IMR-90 (cell line): ENCODE data around the gene MAP2K5. TPM values are rescaled to one million over a fixed set of nuclear protein-coding genes. Genes with fewer than 3 reads are reported as not detected.
"Not testable (repeated sequence)": the region's sequence is repeated elsewhere in the genome, so short reads cannot be mapped to it uniquely, and the experiment has no call there.

Source experiments
- ATAC-seq: fragments of 200-7000 bp; cut with Tn5 transposase; 2 replicates; pipeline ENCODE4 v1.9.1; 2020; ENCODE audit warnings: low read depth, mild to moderate bottlenecking, moderate library complexity
- BruUV-seq: library from RNA; stranded (reverse); fragments of 400-500 nt; replicated peaks from 2 replicates; lab custom pipeline; 2021; lab: Mats Ljungman, UMichigan
- CTCF ChIA-PET: fragments of 300-600 bp; formaldehyde crosslinking; extraction: SDS; loops from one replicate; lab custom pipeline; 2021; ENCODE audit warnings: antibody characterized with exemption; lab: Yijun Ruan, JAX
- POLR2A ChIA-PET: fragments of 300-600 bp; sonication (Branson Sonifier 250); formaldehyde crosslinking; loops from one replicate; lab custom pipeline; 2022; ENCODE audit warnings: antibody characterized with exemption; ENCODE audit not compliant: unreplicated experiment; lab: Charles Lee
- DNase-seq: peaks from one replicate; pipeline ENCODE4 v3.0.0; 2013
- H2AFZ ChIP-seq: replicated peaks from 2 replicates; pipeline ENCODE3; 2013; ENCODE audit warnings: low read length, mild to moderate bottlenecking; ENCODE audit not compliant: poor library complexity
- H2AK5ac ChIP-seq: 2 replicates; pipeline ENCODE4 v1.6.1; 2013; ENCODE audit warnings: low read depth, low read length, inconsistent platforms
- H2AK9ac ChIP-seq: replicated peaks from 2 replicates; pipeline ENCODE3; 2013; ENCODE audit warnings: mild to moderate bottlenecking, low read depth, low read length, moderate library complexity; ENCODE audit not compliant: poor library complexity
- H2BK120ac ChIP-seq: 2 replicates; pipeline ENCODE4 v1.6.1; 2013; ENCODE audit warnings: low read depth, low read length, inconsistent platforms
- H2BK15ac ChIP-seq: 3 replicates; pipeline ENCODE4 v1.6.1; 2013; ENCODE audit warnings: low read depth, low read length, inconsistent platforms
- H2BK20ac ChIP-seq: 2 replicates; pipeline ENCODE4 v1.6.1; 2013; ENCODE audit warnings: low read depth, mild to moderate bottlenecking, inconsistent platforms, low read length, moderate library complexity
- H2BK5ac ChIP-seq: 2 replicates; pipeline ENCODE4 v1.6.1; 2013; ENCODE audit warnings: mild to moderate bottlenecking, low read depth, low read length, inconsistent platforms; ENCODE audit not compliant: poor library complexity, severe bottlenecking
- H3K14ac ChIP-seq: replicated peaks from 2 replicates; pipeline ENCODE4 v1.6.1; 2013; ENCODE audit warnings: low read depth, low read length, inconsistent platforms
- H3K18ac ChIP-seq: 2 replicates; pipeline ENCODE4 v1.6.1; 2013; ENCODE audit warnings: low read depth, low read length, control low read depth
- H3K23ac ChIP-seq: 2 replicates; pipeline ENCODE4 v1.6.1; 2013; ENCODE audit warnings: low read depth, low read length, inconsistent platforms
- H3K27ac ChIP-seq: 2 replicates; pipeline ENCODE4 v1.5.1; 2013; ENCODE audit warnings: mild to moderate bottlenecking, control low read depth, low read length; ENCODE audit not compliant: insufficient read depth
- H3K27me3 ChIP-seq: 2 replicates; pipeline ENCODE4 v1.6.1; 2013; ENCODE audit warnings: low read length; ENCODE audit not compliant: control insufficient read depth, insufficient read depth
- H3K36me3 ChIP-seq: 2 replicates; pipeline ENCODE4 v1.6.1; 2013; ENCODE audit warnings: low read length, mixed read lengths; ENCODE audit not compliant: control insufficient read depth, insufficient read depth
- H3K4ac ChIP-seq: 2 replicates; pipeline ENCODE4 v1.6.1; 2013; ENCODE audit warnings: low read depth, low read length, inconsistent platforms
- H3K4me1 ChIP-seq: 2 replicates; pipeline ENCODE4 v1.6.1; 2013; ENCODE audit warnings: low read length, mixed read lengths; ENCODE audit not compliant: control insufficient read depth, insufficient read depth
- H3K4me2 ChIP-seq: 2 replicates; pipeline ENCODE4 v1.6.1; 2013; ENCODE audit warnings: low read depth, mild to moderate bottlenecking, control low read depth, low read length, moderate library complexity
- H3K4me3 ChIP-seq: 2 replicates; pipeline ENCODE4 v1.5.1; 2013; ENCODE audit warnings: low read depth, mild to moderate bottlenecking, control low read depth, low read length, moderate library complexity; ENCODE audit not compliant: insufficient read depth
- H3K56ac ChIP-seq: 2 replicates; pipeline ENCODE4 v1.6.1; 2013; ENCODE audit warnings: low read length, inconsistent platforms; ENCODE audit not compliant: insufficient read depth; ENCODE audit errors: extremely low read depth
- H3K79me1 ChIP-seq, 2 experiments: 2 replicates each; pipeline ENCODE4 v1.6.1; 2013; ENCODE audit warnings: low read length in 2 of 2, inconsistent platforms in 1 of 2, low read depth in 1 of 2
- H3K9ac ChIP-seq: 2 replicates; pipeline ENCODE4 v1.6.1; 2013; ENCODE audit warnings: low read depth, low read length, control low read depth
- H3K9me1 ChIP-seq: 2 replicates; pipeline ENCODE4 v1.6.1; 2013; ENCODE audit warnings: low read length, inconsistent platforms; ENCODE audit not compliant: insufficient read depth
- H3K9me3 ChIP-seq: 2 replicates; pipeline ENCODE4 v1.6.1; 2013; ENCODE audit warnings: low read length; ENCODE audit not compliant: control insufficient read depth, insufficient read depth
- H4K20me1 ChIP-seq: 2 replicates; pipeline ENCODE4 v1.6.1; 2013; ENCODE audit warnings: low read length, inconsistent platforms; ENCODE audit not compliant: insufficient read depth
- H4K5ac ChIP-seq: 2 replicates; pipeline ENCODE4 v1.6.1; 2013; ENCODE audit warnings: mild to moderate bottlenecking, low read depth, low read length, control low read depth
- H4K8ac ChIP-seq, 2 experiments: 2 replicates each; pipeline ENCODE4 v1.6.1; 2013; ENCODE audit warnings: low read depth in 2 of 2, low read length in 2 of 2, control low read depth in 1 of 2, inconsistent platforms in 1 of 2
- H4K91ac ChIP-seq: 2 replicates; pipeline ENCODE4 v1.6.1; 2013; ENCODE audit warnings: low read depth, low read length, inconsistent platforms; ENCODE audit not compliant: insufficient read depth
- WGBS, 2 experiments: methylation state at CpG; one replicate each; pipeline versions ENCODE4 v1.1.5 to v1.1.7; 2013; ENCODE audit warnings: missing lambda C conversion rate in 2 of 2; ENCODE audit not compliant: insufficient read length in 1 of 2; ENCODE audit errors: extremely low coverage in 2 of 2; 5-methylcytosine and 5-hydroxymethylcytosine counted together
- dilution Hi-C: fragments of 300-500 bp; cut with HindIII; formaldehyde crosslinking; loops from one replicate; pipeline ENCODE4 v1.14.3; 2018; ENCODE audit warnings: low sequenced_read_pairs; ENCODE audit not compliant: unreplicated experiment
- in situ Hi-C: fragments of 300-500 bp; cut with MboI; formaldehyde crosslinking; loops from 3 replicates; pipeline ENCODE4 v1.14.3; 2019; ENCODE audit warnings: low sequenced_read_pairs, inconsistent platforms, mixed read lengths
- intact Hi-C: fragments of 100-400 bp; cut with micrococcal nuclease; formaldehyde crosslinking; loops from 2 replicates; pipeline ENCODE4 v1.10.0; 2022
- polyA plus RNA-seq, 3 experiments: library from polyadenylated mRNA; depleted of rRNA; stranded (reverse); fragments of >200 nt; gene quantifications; 2 replicates each; pipeline ENCODE4 v1.2.3, GENCODE V29; 2012; ENCODE audit warnings: low replicate concordance in 1 of 3
- total RNA-seq: library from RNA; depleted of rRNA; stranded (reverse); fragments of >200 nt; gene quantifications from 2 replicates; pipeline ENCODE4 v1.2.3, GENCODE V29; 2012

Gene MAP2K5
- total and polyA plus RNA-seq, 2 of the 4 experiments (the other 2 are of a cell fraction) = 1.6 to 6.1 TPM

DNA sequence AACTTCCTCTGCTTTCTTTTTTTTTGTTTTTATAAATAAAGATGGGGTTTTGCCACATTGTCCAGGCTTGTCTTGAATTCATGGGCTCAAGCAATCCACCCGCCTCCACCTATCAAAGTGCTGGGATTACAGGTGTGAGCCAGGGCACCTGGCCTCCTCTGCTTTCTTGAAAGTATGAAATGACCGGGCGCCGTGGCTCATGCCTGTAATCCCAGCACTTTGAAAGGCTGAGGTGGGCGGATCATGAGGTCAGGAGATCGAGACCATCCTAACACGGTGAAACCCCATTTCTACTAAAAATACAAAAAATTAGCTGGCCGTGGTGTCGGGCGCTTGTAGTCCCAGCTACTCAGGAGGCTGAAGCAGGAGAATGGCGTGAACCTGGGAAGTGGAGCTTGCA lies 93.4 kb downstream of the MAP2K5 start:
- H2BK120ac ChIP-seq, H3K9ac ChIP-seq, H3K18ac ChIP-seq, ATAC-seq, H3K14ac ChIP-seq, intact Hi-C loops, H3K23ac ChIP-seq, H3K9me3 ChIP-seq, H4K8ac ChIP-seq, H3K27me3 ChIP-seq, H4K20me1 ChIP-seq, H2BK15ac ChIP-seq, in situ Hi-C loops, DNase-seq, BruUV-seq, H3K36me3 ChIP-seq, H4K91ac ChIP-seq, H2AK9ac ChIP-seq, POLR2A ChIA-PET, H3K4me2 ChIP-seq, H3K56ac ChIP-seq, H3K4me3 ChIP-seq, H2AFZ ChIP-seq, dilution Hi-C loops, H2BK20ac ChIP-seq, H2BK5ac ChIP-seq, H4K5ac ChIP-seq, H3K27ac ChIP-seq, H3K4ac ChIP-seq, H3K9me1 ChIP-seq, H3K79me1 ChIP-seq, H2AK5ac ChIP-seq, H3K4me1 ChIP-seq: not testable (repeated sequence)
- 87% methylated on average over 3 of the region's 11 CpGs; no CpG with 5 or more reads in 1 of the 2 experiments for WGBS, 2 experiments
- CTCF ChIA-PET = interaction anchor here (0.7 kb wide), 1 partner anchor 567 kb away, joined by 3 read pairs; no protein-coding TSS in a partner anchor
